CD4-positive, alpha-beta T cell treated with Interferon gamma for 1 hour (primary cell): ENCODE results near the gene HLA-DQA1.
"Not testable (repeated sequence)": the region's sequence is repeated elsewhere in the genome, so short reads cannot be mapped to it uniquely, and the experiment has no call there.

Source experiments
- DNase-seq: peaks from one replicate; pipeline ENCODE4 v3.0.0-alpha.2; 2020

Gene HLA-DQA1

GRCh38 chr6:32622545-32623401 lies 14.4 kb upstream of the HLA-DQA1 start:
- DNase-seq: peak; percentile 81

GRCh38 chr6:32623693-32624092 lies 13.5 kb upstream of the HLA-DQA1 start:
- DNase-seq: no peak

- no peak for DNase-seq
Measured at GRCh38 chr6:32624565-32624964, 12.6 kb upstream of the HLA-DQA1 start.

- DNase-seq: no peak
Measured at GRCh38 chr6:32625137-32625536, 12.1 kb upstream of the HLA-DQA1 start.

GRCh38 chr6:32627249-32627648 lies 10.0 kb upstream of the HLA-DQA1 start:
- DNase-seq: no peak

GRCh38 chr6:32627831-32628230 lies 9.4 kb upstream of the HLA-DQA1 start:
- DNase-seq: peak; percentile 65

- DNase-seq: not testable (repeated sequence)
Measured at GRCh38 chr6:32629793-32630192, 7.4 kb upstream of the HLA-DQA1 start.

GRCh38 chr6:32635526-32636123 lies 1.6 kb upstream of the HLA-DQA1 start:
- DNase-seq: no peak

- no peak for DNase-seq
Measured at GRCh38 chr6:32637883-32638282, 677 bp downstream of the HLA-DQA1 start.

GRCh38 chr6:32638532-32639219 lies 1.5 kb downstream of the HLA-DQA1 start:
- DNase-seq: peak; percentile 54

- no peak for DNase-seq
Measured at GRCh38 chr6:32639440-32640394, 2.5 kb downstream of the HLA-DQA1 start.

- no peak for DNase-seq
Measured at GRCh38 chr6:32641122-32641521, 3.9 kb downstream of the HLA-DQA1 start.

- DNase-seq: not testable (repeated sequence)
Measured at GRCh38 chr6:32641785-32642719, 4.8 kb downstream of the HLA-DQA1 start.

- DNase-seq: no peak
Measured at GRCh38 chr6:32642720-32643106, 5.5 kb downstream of the HLA-DQA1 start.

- no peak for DNase-seq
Measured at GRCh38 chr6:32643904-32644303, 6.7 kb downstream of the HLA-DQA1 start.

- DNase-seq: no peak
Measured at GRCh38 chr6:32645047-32645703, 8.0 kb downstream of the HLA-DQA1 start.

- no peak for DNase-seq
Measured at GRCh38 chr6:32655203-32655710, 18.1 kb downstream of the HLA-DQA1 start.

GRCh38 chr6:32657329-32657728 lies 20.1 kb downstream of the HLA-DQA1 start:
- not testable (repeated sequence) for DNase-seq

- DNase-seq: not testable (repeated sequence)
Measured at GRCh38 chr6:32657819-32658218, 20.6 kb downstream of the HLA-DQA1 start.

- no peak for DNase-seq
Measured at GRCh38 chr6:32658268-32658897, 21.2 kb downstream of the HLA-DQA1 start.
